GM12873 (cell line): ENCODE data around the gene C19orf25.

Source experiments
- TF ChIP-seq, protein P1 (sequence below): IDR thresholded peaks from 2 replicates; pipeline ENCODE4 v1.5.1; 2012; ENCODE audit warnings: low read depth, mild to moderate bottlenecking, moderate library complexity, low read length, control low read depth; ENCODE audit not compliant: insufficient read depth; ENCODE audit errors: missing control alignments

Gene C19orf25

DNA sequence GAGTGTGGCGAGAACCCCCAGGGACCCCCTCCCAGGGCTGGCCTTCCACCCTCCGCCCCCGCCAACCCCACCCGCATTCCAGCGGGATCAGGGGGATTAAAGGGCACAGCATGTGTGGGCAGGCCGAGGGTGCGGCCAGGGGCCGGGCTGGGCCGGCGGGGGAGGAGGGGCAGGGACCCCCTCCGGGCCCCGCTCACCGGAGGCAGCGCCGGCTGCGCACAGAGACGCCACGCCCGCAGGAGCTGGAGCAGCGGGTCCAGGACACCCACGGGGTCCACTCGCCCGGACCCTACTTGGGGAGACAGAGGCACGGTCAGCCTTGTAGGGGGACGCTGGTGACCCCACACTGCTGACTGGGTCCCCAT, 31.4 kb upstream of the C19orf25 start:
- TF ChIP-seq, protein P1, sequence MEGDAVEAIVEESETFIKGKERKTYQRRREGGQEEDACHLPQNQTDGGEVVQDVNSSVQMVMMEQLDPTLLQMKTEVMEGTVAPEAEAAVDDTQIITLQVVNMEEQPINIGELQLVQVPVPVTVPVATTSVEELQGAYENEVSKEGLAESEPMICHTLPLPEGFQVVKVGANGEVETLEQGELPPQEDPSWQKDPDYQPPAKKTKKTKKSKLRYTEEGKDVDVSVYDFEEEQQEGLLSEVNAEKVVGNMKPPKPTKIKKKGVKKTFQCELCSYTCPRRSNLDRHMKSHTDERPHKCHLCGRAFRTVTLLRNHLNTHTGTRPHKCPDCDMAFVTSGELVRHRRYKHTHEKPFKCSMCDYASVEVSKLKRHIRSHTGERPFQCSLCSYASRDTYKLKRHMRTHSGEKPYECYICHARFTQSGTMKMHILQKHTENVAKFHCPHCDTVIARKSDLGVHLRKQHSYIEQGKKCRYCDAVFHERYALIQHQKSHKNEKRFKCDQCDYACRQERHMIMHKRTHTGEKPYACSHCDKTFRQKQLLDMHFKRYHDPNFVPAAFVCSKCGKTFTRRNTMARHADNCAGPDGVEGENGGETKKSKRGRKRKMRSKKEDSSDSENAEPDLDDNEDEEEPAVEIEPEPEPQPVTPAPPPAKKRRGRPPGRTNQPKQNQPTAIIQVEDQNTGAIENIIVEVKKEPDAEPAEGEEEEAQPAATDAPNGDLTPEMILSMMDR, result no peak

DNA sequence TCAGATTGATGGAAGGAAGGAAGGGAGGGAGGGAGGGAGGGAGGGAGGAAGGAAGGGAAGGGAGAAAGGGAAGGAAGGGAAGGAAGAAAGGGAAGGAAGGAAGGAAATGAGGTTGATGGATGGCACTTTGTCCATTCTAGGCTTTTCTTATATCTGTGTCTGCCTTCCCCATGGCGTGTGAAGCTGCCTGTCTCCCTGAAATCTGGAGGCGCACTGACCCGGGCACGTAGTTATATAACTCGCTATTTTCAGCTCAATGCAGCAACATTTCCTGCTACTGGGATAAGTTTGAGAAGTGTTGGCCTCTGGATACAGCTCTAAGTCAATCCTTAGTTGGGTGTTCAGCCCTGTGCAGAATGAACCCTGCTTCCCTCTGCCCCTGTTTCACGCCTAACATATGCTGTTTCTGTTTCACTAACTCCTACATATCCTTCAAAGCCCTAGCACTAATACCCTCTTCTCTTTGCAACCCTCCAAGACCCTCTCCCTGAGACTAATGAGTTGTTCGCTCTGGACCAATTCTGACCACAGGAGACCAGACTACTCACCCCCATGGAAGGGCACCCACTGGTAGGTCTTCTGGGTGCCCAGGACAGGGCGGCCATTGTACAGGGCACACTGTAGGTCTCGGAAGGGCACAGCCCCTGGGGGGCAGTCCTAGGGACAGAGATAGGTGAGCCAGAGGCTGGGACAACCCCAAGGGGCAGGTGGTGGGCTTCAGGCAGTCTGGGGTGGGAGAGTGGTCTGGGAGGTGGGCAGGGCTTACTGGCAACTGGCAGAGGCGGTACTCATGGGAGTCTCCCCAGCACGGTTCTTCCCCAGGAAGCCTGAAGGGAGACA, 30.8 kb upstream of the C19orf25 start:
- TF ChIP-seq, protein P1, result no peak

DNA sequence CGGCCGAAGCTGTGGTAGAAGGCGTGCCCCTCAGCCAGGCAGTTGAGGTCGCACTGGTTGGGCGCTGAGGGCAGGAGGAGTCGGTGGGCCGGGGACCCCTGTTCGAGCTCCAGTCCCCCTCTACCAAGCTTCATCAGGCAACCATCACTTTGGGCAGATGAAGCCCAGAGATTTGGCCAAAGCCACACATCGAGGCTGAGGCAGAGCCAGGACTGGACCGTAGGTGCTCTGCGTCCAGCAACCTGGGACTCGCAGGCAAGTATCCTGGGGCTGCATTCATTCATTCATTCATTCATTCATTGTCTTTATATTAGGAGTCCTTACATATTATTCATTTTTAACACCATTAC, 29.5 kb upstream of the C19orf25 start:
- TF ChIP-seq, protein P1, result no peak

DNA sequence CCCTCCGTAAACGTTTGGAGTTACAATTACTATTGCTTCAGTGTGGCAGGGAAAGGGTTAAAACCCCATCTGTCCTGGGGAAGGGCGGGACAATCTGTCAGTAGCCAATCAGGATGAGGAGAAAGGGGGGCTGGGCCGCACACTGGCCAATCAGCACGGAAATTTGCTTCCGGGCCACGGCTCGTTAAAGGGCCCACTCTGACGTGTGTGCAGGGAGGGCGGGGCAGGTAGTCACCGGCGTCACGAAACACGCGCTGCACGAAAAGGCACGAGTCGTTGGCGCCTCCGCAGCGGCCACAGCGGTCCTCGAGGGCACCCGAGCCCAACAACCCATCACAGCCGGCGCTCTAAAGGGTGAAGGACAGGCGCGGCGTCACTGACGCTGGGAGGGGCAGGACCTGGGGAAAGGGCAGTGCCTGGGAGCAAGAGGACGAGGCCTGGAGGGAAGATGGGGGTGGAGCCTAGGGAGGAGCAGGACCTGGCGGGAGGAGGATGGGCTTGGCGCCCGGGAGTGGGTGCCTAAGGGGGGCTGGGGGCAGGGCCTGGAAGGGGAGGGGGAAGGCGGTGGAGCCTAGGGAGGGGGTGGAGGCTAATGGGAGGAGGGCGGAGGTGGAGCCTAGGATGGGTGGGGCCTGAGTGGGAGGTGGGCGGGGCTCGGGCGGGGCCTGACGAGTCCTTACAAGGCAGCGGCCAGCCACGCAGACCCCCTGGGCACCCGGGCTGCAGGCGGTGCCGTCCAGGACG, 28.9 kb upstream of the C19orf25 start:
- TF ChIP-seq, protein P1, result no peak

DNA sequence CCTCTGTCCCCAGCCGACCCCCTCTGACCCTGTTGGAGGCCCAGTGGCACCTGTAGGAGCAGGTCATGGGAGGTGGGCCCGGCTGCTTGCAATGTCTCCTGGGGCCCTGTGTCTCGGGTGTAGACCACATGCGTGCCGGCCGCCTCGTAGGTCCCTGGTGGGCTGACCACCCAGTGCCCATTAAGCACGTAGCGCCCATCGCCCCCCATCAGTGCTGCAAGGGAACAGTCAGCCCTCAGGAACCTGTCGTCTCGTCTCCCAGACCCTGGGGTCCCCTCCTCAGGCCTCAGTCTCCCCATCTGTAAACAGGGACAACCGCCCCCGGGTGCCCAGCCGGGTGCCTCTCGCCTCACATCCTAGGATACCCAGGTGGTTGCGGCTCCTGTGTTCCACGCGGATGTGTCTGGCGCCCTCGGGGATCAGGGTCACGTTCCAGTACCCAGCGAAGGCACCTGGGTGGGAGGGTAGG, 28.2 kb upstream of the C19orf25 start:
- TF ChIP-seq, protein P1, result no peak

DNA sequence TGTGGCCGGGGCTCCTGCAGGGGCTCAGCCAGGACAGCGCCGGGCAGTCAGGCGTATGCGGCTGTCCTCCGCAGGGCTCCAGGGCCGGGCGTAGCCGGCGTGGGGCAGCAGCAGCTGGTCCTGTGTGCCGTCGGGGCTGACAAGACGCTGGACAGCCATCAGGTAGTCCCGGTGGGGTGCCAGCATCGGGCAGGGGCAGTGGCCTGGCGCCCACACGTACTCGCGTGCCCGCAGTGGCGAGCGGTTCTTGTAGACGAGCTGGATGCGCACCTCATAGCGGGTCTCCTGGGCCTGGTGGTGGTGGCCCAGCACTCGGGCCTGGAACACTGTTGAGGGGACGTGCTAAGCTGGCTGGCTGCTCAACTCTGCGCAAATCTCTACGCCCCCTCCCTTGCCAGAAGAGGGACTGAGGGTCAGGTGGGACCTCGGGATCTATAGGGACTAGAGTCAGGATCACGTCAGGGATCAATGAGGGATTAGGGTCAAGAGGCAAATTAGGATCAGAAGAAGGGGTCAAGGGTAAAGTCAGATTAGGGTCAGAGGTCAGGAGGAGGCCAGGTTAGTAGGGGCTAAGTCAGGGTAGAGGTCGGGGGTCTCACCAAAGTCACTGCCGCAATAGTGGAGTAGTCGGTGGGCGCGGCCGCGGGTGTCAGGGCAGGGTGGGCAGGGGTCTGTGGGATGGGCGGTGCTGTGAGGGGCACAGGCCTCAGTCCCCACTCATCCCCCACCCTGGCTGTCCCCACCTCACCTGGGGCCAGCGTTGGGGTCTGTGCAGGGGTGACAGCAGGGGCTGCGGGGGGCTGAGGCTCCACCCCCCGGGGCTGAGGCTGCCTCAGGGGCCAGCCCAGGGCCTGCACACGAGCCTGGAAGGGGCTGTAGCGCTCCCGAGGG, 27.2 kb upstream of the C19orf25 start:
- TF ChIP-seq, protein P1, result no peak
